ENCODE results near the gene SMARCA2.

- TF ChIP-seq POLR2A (IDR thresholded peaks at IDR 0.05) (no peak), CTCF (IDR thresholded peaks at IDR 0.05) (no peak), POLR2AphosphoS5 (IDR thresholded peaks at IDR 0.05) (no peak), EP300 (IDR thresholded peaks at IDR 0.05) (no peak)
Measured at GRCh38 chr9:1986341-1986740, 28.8 kb upstream of the SMARCA2 start.

Data from upper lobe of left lung (tissue), 4 donors.